Activated effector memory CD4-positive, alpha-beta T cell treated with anti-CD3 and anti-CD28 coated beads, Interleukin-2, amount 50 U/mL, for 16 hours (primary cell): ENCODE measurements around the gene RAB4A.
"Not testable (repeated sequence)": the region's sequence is repeated elsewhere in the genome, so short reads cannot be mapped to it uniquely, and the experiment has no call there.

Experiments
- DNase-seq: peaks from one replicate; pipeline ENCODE4 v3.0.0-alpha.2; 2020

Gene RAB4A

GRCh38 chr1:229273507-229274232 lies 2.8 kb downstream of the RAB4A start:
- no peak for DNase-seq

- DNase-seq, result no peak
These were observed 4.1 kb downstream of the RAB4A start for GRCh38 chr1:229275005-229275404.

- DNase-seq, result no peak
These were observed 7.3 kb downstream of the RAB4A start for GRCh38 chr1:229278120-229278741.

GRCh38 chr1:229279242-229279641 lies 8.3 kb downstream of the RAB4A start:
- DNase-seq, result no peak

- DNase-seq, result no peak
These were observed 9.3 kb downstream of the RAB4A start for GRCh38 chr1:229280037-229280828.

- DNase-seq, result no peak
These were observed 10.0 kb downstream of the RAB4A start for GRCh38 chr1:229280921-229281320.

- no peak for DNase-seq
These were observed 10.5 kb downstream of the RAB4A start for GRCh38 chr1:229281339-229281926.

GRCh38 chr1:229282295-229282823 lies 11.4 kb downstream of the RAB4A start:
- no peak for DNase-seq

- no peak for DNase-seq
These were observed 12.3 kb downstream of the RAB4A start for GRCh38 chr1:229283183-229283611.

- no peak for DNase-seq
These were observed 14.0 kb downstream of the RAB4A start for GRCh38 chr1:229284887-229285286.

GRCh38 chr1:229285440-229285839 lies 14.5 kb downstream of the RAB4A start:
- no peak for DNase-seq

GRCh38 chr1:229286099-229286766 lies 15.3 kb downstream of the RAB4A start:
- DNase-seq, result no peak

GRCh38 chr1:229287267-229287666 lies 16.4 kb downstream of the RAB4A start:
- no peak for DNase-seq

GRCh38 chr1:229288516-229288915 lies 17.6 kb downstream of the RAB4A start:
- DNase-seq, result no peak

- not testable (repeated sequence) for DNase-seq
These were observed 20.8 kb downstream of the RAB4A start for GRCh38 chr1:229291686-229292085.

GRCh38 chr1:229293528-229294204 lies 22.8 kb downstream of the RAB4A start:
- no peak for DNase-seq

- DNase-seq, result no peak
These were observed 24.8 kb downstream of the RAB4A start for GRCh38 chr1:229295745-229296144.

GRCh38 chr1:229296541-229296941 lies 25.6 kb downstream of the RAB4A start:
- no peak for DNase-seq

GRCh38 chr1:229297746-229298145 lies 26.8 kb downstream of the RAB4A start:
- DNase-seq, result no peak

- no peak for DNase-seq
These were observed 27.5 kb downstream of the RAB4A start for GRCh38 chr1:229298420-229298819.

GRCh38 chr1:229298887-229299503 lies 28.1 kb downstream of the RAB4A start:
- DNase-seq, result no peak
